ENCODE results near the gene DVL1.

Gene DVL1

DNA sequence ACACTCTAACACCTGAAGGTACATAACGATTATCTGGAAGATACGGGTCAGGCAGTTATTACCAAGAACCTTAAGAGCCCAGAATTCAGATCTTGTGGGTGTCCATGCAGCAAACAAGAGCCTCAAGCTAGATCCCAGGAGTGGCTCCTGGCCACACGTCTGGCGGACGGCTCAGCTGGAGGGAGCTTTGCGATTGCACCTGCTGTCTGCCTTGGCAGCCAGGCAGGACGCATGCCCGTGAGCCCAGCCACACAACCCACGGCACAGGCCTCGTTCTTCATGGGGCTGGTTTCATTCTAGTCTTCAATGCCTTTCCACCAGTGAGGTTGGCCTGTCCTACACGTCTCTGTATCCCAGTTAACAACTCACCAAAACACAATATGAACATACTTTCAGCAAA is 44.2 kb upstream of the DVL1 start:
- Mint-ChIP-seq H3K27ac (no peak overlapping the region), H3K4me1 (peaks cover 12% of the 10 kb centered on the region)
- TF ChIP-seq, protein P1, sequence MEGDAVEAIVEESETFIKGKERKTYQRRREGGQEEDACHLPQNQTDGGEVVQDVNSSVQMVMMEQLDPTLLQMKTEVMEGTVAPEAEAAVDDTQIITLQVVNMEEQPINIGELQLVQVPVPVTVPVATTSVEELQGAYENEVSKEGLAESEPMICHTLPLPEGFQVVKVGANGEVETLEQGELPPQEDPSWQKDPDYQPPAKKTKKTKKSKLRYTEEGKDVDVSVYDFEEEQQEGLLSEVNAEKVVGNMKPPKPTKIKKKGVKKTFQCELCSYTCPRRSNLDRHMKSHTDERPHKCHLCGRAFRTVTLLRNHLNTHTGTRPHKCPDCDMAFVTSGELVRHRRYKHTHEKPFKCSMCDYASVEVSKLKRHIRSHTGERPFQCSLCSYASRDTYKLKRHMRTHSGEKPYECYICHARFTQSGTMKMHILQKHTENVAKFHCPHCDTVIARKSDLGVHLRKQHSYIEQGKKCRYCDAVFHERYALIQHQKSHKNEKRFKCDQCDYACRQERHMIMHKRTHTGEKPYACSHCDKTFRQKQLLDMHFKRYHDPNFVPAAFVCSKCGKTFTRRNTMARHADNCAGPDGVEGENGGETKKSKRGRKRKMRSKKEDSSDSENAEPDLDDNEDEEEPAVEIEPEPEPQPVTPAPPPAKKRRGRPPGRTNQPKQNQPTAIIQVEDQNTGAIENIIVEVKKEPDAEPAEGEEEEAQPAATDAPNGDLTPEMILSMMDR (IDR thresholded peaks at IDR 0.05; ENCODE audit: unreplicated experiment in 3 of 3): no peak

DNA sequence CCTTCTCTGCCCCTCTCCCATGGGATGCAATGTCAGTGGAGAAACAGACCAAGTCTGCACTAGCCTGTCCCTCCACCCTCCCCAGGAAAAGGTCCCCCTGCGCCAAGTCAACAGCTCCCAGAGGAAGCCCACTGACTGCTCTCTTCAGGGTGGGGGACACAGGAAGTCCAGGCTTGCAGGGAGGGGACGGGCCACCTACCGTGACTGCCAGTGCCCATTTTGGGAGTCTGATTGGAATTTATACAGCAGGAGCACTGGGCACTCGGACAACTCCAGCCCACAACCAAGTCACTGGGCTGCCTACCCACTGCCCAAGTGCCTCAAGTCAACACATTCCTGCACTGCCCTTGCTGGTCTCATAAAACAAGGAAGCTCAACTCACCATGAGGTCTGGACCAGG is 43.8 kb upstream of the DVL1 start:
- H3K27me3 Mint-ChIP-seq (ENCODE audit: low read depth): no peaks in the 10 kb centered on the region
- H3K4me1 Mint-ChIP-seq: peaks cover 9% of the 10 kb centered on the region
- TF ChIP-seq, protein P1 (IDR thresholded peaks at IDR 0.05; ENCODE audit: unreplicated experiment in 3 of 3): no peak
- no peak overlapping the region for H3K27ac Mint-ChIP-seq
- H3K9me3 Mint-ChIP-seq: no peaks in the 10 kb centered on the region
- no peak overlapping the region for H3K4me3 Mint-ChIP-seq
- H3K36me3 Mint-ChIP-seq (ENCODE audit: low read depth): peaks cover 76% of the 10 kb centered on the region

More for the DNA sequence above, 44.2 kb upstream of the DVL1 start:
- Mint-ChIP-seq H3K4me3 (no peak overlapping the region), H3K36me3 (ENCODE audit: low read depth) (peaks cover 75% of the 10 kb centered on the region), H3K27me3 (ENCODE audit: low read depth) (no peaks in the 10 kb centered on the region), H3K9me3 (no peaks in the 10 kb centered on the region)

- H3K36me3 Mint-ChIP-seq (ENCODE audit: low read depth): peaks cover 89% of the 10 kb centered on the region
- H3K4me1 Mint-ChIP-seq: peaks cover 7% of the 10 kb centered on the region
- H3K27me3 Mint-ChIP-seq (ENCODE audit: low read depth): no peaks in the 10 kb centered on the region
- TF ChIP-seq, protein P1 (IDR thresholded peaks at IDR 0.05; ENCODE audit: unreplicated experiment in 3 of 3): no peak
- no peak overlapping the region for H3K4me3 Mint-ChIP-seq
- H3K9me3 Mint-ChIP-seq: no peaks in the 10 kb centered on the region
- H3K27ac Mint-ChIP-seq: no peak overlapping the region
Observed at GRCh38 chr1:1391225-1391624, 42.0 kb upstream of the DVL1 start.

- TF ChIP-seq, protein P1 (IDR thresholded peaks at IDR 0.05; ENCODE audit: unreplicated experiment in 3 of 3): no peak
- peaks cover 90% of the 10 kb centered on the region for H3K36me3 Mint-ChIP-seq (ENCODE audit: low read depth)
- peaks cover 6% of the 10 kb centered on the region for H3K4me1 Mint-ChIP-seq
- H3K4me3 Mint-ChIP-seq: no peak overlapping the region
- no peaks in the 10 kb centered on the region for H3K9me3 Mint-ChIP-seq
- no peaks in the 10 kb centered on the region for H3K27me3 Mint-ChIP-seq (ENCODE audit: low read depth)
- H3K27ac Mint-ChIP-seq: no peak overlapping the region
Observed at GRCh38 chr1:1390675-1391074, 41.5 kb upstream of the DVL1 start.

DNA sequence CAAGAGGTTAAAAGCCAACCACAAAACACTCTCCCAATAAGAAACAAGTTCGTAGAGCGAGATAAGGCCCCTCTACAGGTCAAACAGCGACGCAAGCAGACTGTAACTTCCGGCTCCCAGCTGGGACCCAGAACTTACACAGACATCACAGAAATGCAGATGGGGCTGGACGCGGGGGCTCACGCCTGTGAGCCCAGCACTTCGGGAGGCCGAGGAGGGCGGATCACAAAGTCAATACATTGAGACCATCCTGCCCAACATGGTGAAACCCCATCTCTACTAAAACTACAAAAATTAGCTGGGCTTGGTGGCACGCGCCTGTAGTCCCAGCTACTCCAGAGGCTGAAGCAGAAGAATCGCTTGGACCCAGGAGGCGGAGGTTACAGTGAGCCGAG is 38.9 kb upstream of the DVL1 start:
- TF ChIP-seq, protein P1 (IDR thresholded peaks at IDR 0.05; ENCODE audit: unreplicated experiment in 3 of 3): no peak
- Mint-ChIP-seq H3K27me3 (ENCODE audit: low read depth) (no peaks in the 10 kb centered on the region), H3K9me3 (no peaks in the 10 kb centered on the region), H3K4me3 (no peak overlapping the region), H3K27ac (no peak overlapping the region), H3K4me1 (no peaks in the 10 kb centered on the region), H3K36me3 (ENCODE audit: low read depth) (peaks cover 78% of the 10 kb centered on the region)

Measured in nephron (organoid).